ENCODE results near the gene STXBP6.
"Not testable (repeated sequence)": the region's sequence is repeated elsewhere in the genome, so short reads cannot be mapped to it uniquely, and the experiment has no call there.

STXBP6 gene

GRCh38 chr14:24802236-24802635, 247.7 kb downstream of the STXBP6 start:
- DNase-seq (ENCODE audit: low read depth) = no peak

- DNase-seq (ENCODE audit: low read depth) = no peak
These were observed 248.9 kb downstream of the STXBP6 start for GRCh38 chr14:24801024-24801423.

- DNase-seq (ENCODE audit: low read depth) = no peak
These were observed 251.0 kb downstream of the STXBP6 start for GRCh38 chr14:24798911-24799462.

GRCh38 chr14:24795406-24795805, 254.5 kb downstream of the STXBP6 start:
- DNase-seq (ENCODE audit: low read depth) = no peak

- DNase-seq (ENCODE audit: low read depth) = no peak
These were observed 255.2 kb downstream of the STXBP6 start for GRCh38 chr14:24794644-24795305.

GRCh38 chr14:24790196-24790595, 259.8 kb downstream of the STXBP6 start:
- no peak for DNase-seq (ENCODE audit: low read depth)

GRCh38 chr14:24789378-24789884, 260.5 kb downstream of the STXBP6 start:
- DNase-seq (ENCODE audit: low read depth) = no peak

GRCh38 chr14:24785698-24786097, 264.2 kb downstream of the STXBP6 start:
- DNase-seq (ENCODE audit: low read depth) = no peak

GRCh38 chr14:24784981-24785380, 265.0 kb downstream of the STXBP6 start:
- DNase-seq (ENCODE audit: low read depth) = no peak

GRCh38 chr14:24783791-24784190, 266.2 kb downstream of the STXBP6 start:
- DNase-seq (ENCODE audit: low read depth) = no peak

- no peak for DNase-seq (ENCODE audit: low read depth)
These were observed 269.7 kb downstream of the STXBP6 start for GRCh38 chr14:24780281-24780680.

- no peak for DNase-seq (ENCODE audit: low read depth)
These were observed 272.3 kb downstream of the STXBP6 start for GRCh38 chr14:24777678-24778077.

GRCh38 chr14:24775950-24776349, 274.0 kb downstream of the STXBP6 start:
- DNase-seq (ENCODE audit: low read depth) = no peak

GRCh38 chr14:24774187-24774915, 275.6 kb downstream of the STXBP6 start:
- DNase-seq (ENCODE audit: low read depth) = no peak

GRCh38 chr14:24773564-24773963, 276.4 kb downstream of the STXBP6 start:
- DNase-seq (ENCODE audit: low read depth) = not testable (repeated sequence)

- DNase-seq (ENCODE audit: low read depth) = no peak
These were observed 283.5 kb downstream of the STXBP6 start for GRCh38 chr14:24766434-24766833.

- no peak for DNase-seq (ENCODE audit: low read depth)
These were observed 288.8 kb downstream of the STXBP6 start for GRCh38 chr14:24761141-24761540.
